Coronary artery (tissue), 2 donors: Measurements from ENCODE around the gene TRMT5.

Experiments used
- DNase-seq: peaks from one replicate; pipeline ENCODE4 v3.0.0-alpha.2; 2017; ENCODE audit warnings: low spot score
- H3K27ac ChIP-seq, 2 donors: fragments of 200-600 bp; sonication (generic); one replicate each; pipeline ENCODE4 v1.5.1; 2016 to 2019
- H3K4me3 ChIP-seq: fragments of 200-600 bp; sonication (generic); 2 replicates; pipeline ENCODE4 v1.5.1; 2016; ENCODE audit warnings: mild to moderate bottlenecking, moderate library complexity
- CTCF ChIP-seq: fragments of 200-600 bp; sonication (generic); IDR thresholded peaks from one replicate; pipeline ENCODE4 v1.5.1; 2019; ENCODE audit warnings: antibody characterized with exemption

The TRMT5 gene

GRCh38 chr14:60931218-60931617, 49.7 kb downstream of the TRMT5 start:
- no peak overlapping the region for H3K27ac ChIP-seq
- H3K4me3 ChIP-seq, result no peak overlapping the region
- no peak for TF ChIP-seq CTCF
- DNase-seq, result no peak

GRCh38 chr14:60926002-60926401, 54.9 kb downstream of the TRMT5 start:
- Histone ChIP-seq H3K4me3 (no peak overlapping the region), H3K27ac (no peak overlapping the region)
- TF ChIP-seq CTCF, result no peak
- DNase-seq, result no peak

- H3K27ac ChIP-seq, result no peak overlapping the region
- TF ChIP-seq CTCF, result no peak
- no peak overlapping the region for H3K4me3 ChIP-seq
- no peak for DNase-seq
These were observed 55.6 kb downstream of the TRMT5 start for GRCh38 chr14:60925286-60925685.

DNA sequence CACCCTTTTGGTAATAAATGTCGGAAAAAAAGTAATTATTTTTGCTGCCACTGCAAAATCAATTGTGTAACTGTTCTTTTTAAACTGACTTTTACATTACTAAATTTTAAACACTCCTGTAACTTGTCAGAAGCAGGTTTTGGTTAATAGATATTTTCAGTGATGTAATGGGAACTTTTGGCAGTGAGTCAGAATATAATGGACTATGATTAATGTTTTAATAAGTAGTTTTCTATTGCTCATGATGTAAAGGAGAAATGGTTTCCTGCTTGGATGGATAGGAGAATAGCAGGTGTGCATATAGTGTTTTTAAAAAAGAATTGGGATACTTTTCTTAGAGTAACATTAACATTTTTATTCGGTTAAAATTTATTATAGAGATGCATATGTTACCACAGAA, 58.8 kb downstream of the TRMT5 start:
- no peak overlapping the region for H3K27ac ChIP-seq
- no peak for TF ChIP-seq CTCF
- H3K4me3 ChIP-seq, result no peak overlapping the region
- no peak for DNase-seq
